Subcutaneous adipose tissue (tissue), 4 donors: ENCODE data around the gene SH3PXD2A. TPM values are rescaled to one million over a fixed set of nuclear protein-coding genes. Genes with fewer than 3 reads are reported as not detected.

Experiments used
- total RNA-seq, 4 donors: library from RNA; depleted of rRNA; stranded (reverse); fragments of >200 nt; gene quantifications; one replicate each; pipeline ENCODE4 v1.1.0, GENCODE V29; 2016
- TF ChIP-seq, protein P1 (sequence below): fragments of 450-650 bp; IDR thresholded peaks from one replicate; pipeline ENCODE4 v1.5.1; 2016; ENCODE audit warnings: low read depth, mild to moderate bottlenecking, control low read depth, antibody characterized with exemption, moderate library complexity

SH3PXD2A gene
- total RNA-seq, 4 donors from 2014 or later, result 13.0 to 23.6 (median 18.7) TPM

DNA sequence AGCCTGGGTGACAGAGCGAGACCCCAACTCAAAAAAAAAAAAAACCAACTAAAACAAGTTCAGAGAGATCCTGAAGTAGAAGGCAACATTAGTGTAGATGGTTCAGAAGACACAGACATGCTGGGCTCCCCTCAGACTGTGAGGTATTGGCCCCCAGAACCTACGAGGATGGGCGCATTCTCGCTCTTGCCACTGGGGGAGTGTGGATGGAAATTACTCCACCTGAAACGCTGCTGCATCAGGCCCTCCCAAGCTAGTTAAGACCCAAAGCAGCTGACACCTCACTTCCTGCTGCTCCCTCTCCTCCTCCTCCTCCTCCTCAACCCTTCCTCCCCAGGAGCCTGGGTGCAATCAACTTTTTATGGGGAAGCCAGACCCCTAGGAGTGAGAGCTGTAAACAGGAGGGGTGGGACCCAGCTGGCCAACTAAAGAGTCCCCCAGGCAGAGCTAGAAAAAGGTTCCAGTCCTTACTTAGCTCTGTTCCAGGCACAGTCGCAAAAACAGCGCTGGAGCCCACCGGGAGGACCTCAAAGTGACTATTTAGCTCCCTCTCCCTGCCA lies 7.4 kb downstream of the SH3PXD2A start:
- TF ChIP-seq, protein P1, sequence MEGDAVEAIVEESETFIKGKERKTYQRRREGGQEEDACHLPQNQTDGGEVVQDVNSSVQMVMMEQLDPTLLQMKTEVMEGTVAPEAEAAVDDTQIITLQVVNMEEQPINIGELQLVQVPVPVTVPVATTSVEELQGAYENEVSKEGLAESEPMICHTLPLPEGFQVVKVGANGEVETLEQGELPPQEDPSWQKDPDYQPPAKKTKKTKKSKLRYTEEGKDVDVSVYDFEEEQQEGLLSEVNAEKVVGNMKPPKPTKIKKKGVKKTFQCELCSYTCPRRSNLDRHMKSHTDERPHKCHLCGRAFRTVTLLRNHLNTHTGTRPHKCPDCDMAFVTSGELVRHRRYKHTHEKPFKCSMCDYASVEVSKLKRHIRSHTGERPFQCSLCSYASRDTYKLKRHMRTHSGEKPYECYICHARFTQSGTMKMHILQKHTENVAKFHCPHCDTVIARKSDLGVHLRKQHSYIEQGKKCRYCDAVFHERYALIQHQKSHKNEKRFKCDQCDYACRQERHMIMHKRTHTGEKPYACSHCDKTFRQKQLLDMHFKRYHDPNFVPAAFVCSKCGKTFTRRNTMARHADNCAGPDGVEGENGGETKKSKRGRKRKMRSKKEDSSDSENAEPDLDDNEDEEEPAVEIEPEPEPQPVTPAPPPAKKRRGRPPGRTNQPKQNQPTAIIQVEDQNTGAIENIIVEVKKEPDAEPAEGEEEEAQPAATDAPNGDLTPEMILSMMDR, result no peak

DNA sequence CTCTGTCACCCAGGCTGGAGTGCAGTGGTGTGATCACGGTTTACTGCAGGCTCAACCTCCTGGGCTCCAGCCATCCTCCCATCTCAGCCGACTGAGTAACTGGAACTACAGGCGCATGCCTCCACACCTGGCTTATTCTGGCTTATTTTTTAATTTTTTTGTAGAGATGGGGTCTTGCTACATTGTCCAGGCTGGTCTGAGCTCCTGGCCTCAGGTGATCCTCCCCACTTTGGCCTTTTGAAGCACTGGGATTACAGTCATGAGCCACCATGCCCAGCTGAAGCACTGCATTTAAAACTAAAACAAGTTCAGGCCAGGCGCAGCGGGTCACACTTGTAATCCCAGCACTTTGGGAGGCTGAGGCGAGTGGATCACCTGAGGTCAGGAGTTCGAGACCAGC lies 8.0 kb downstream of the SH3PXD2A start:
- TF ChIP-seq, protein P1, result no peak

DNA sequence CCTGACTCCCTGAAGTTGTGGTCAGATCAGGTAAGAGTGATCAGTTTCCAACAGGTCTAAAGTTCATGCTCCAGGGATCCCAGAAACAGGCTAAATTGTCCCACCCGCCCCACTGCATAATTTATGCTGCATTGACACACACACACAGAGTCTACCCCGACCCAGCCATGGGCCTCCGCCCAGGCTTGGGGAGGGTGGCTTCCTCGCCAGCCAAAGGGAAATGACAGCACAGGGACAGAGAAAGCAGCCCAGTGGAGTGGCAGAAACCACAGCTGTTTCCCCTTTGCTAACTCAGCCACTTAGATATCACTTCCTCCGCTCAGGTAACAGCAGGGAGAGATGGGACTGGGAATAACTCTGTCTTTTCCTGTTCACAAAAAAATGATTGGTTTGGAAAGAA lies 9.4 kb downstream of the SH3PXD2A start:
- TF ChIP-seq, protein P1, result no peak

DNA sequence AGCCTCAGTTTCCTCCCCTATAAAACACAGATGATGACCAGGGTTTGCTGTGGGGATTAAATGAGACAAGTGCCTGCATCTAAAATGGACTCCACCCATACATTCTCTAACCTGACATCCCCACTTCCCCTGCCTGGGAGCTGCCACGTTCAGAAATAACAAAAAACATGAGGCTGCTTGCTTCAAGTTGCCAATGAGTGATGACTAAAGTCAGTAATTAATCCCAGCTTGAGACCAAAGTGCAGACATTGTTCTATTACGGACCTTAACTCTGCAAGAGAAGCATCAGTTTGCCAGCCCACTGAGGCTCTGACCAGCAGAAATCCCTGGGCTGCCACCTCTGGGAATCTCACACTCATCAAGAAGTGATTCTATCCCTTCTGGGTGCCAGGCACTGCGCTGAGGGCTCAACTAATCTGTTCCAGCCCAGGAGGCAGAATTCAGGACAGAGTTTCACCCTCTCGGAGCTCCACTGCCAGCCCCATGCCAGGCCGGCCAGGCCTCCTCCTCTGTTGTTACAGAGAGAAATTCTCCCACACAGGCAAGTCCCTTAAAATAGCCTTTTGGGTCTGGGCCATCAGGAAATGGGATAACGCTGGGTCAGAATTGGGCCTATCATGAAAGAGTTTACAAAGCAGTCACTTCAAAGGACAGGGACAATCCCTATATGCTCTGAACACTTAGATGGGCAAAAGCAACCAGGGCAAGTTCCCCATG lies 11.4 kb downstream of the SH3PXD2A start:
- TF ChIP-seq, protein P1, result no peak

DNA sequence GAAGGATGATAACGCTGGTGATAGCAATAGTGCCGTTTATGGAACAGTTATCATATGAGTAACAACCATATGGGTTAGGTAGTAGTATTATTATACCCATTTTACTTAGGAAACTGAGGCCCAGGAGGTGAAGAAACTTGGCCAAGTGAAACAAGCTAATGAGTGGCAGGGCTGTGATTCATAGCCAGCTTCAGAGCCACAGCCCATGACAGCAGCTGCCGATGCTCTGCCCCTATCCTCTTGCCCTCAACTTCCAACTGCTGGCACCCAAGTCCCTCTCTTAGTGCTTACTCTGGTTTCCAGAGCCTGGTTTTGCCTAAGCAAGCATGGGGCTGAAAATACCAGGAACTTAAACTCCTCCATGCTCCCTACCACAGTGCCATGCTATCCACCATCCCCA lies 12.3 kb downstream of the SH3PXD2A start:
- TF ChIP-seq, protein P1, result no peak

DNA sequence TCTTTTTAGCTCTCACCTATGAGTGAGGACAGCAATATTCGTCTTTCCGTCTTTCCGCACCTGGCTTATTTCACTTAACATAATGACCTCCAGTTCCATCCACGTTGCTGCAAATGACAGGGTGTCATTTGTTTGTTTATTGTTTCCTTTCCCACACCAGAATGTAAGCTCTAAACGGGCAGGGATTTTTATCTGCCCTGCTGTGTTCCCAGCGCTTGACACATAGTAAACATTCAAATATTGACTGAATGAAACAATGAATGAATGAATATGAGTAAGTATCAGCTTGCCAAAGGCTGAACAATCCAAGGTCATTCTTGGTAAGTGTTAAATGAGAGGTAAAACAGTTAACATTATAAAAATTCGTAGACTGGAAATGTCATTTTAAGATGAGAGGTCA lies 12.8 kb downstream of the SH3PXD2A start:
- TF ChIP-seq, protein P1, result no peak

DNA sequence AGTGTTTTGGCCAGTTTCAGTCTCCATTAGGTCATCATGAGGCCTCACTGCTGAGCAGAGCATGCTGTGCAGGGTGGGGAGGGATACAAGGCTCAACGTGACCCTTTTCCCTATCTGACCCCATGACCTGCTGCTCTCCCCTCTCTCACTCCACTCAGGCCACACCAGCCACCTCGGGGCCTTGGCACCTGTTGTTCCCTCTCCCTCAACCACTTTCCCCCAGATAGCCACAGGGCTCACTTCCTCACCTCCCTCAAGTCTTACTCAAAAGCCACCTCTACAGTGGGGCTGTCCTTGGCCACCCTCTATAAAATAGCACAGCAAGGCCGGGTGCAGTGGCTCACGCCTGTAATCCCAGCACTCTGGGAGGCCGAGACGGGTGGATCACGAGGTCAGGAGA lies 13.9 kb downstream of the SH3PXD2A start:
- TF ChIP-seq, protein P1, result no peak
